ENCODE measurements around the gene SLAMF9.

SLAMF9 gene

GRCh38 chr1:159935719-159936272 lies 18.2 kb downstream of the SLAMF9 start:
- in situ Hi-C loops (cut with MboI; ENCODE audit: low sequenced_read_pairs) = loop anchor here (10.0 kb wide), 1 partner anchor 69 kb away; no protein-coding TSS in a partner anchor

DNA sequence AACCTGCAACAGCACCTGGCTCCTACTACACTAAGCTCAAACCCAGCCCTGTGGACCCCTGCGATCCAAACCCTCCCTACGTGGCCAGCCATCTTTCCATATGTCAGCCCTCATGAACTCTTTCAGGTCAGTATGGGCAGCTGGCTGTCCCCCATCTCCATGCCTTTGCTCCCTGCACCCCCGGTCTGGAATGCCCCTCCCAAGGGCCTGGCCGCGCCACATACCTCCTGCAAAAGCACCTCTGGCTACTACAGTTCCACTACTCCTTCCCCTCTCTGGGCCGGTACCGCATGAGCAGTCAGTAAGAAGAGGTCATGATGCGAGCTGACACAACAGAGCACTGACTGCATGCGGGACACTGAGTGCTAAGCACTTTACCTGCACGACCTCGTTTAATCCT lies 18.7 kb downstream of the SLAMF9 start:
- in situ Hi-C loops (cut with MboI; ENCODE audit: low sequenced_read_pairs) = loop anchor here (10.0 kb wide), 1 partner anchor 69 kb away; no protein-coding TSS in a partner anchor

- in situ Hi-C loops (cut with MboI; ENCODE audit: low sequenced_read_pairs) = loop anchor here (10.0 kb wide), 1 partner anchor 70 kb away; no protein-coding TSS in a partner anchor
These were observed 19.6 kb downstream of the SLAMF9 start for GRCh38 chr1:159934136-159935039.

DNA sequence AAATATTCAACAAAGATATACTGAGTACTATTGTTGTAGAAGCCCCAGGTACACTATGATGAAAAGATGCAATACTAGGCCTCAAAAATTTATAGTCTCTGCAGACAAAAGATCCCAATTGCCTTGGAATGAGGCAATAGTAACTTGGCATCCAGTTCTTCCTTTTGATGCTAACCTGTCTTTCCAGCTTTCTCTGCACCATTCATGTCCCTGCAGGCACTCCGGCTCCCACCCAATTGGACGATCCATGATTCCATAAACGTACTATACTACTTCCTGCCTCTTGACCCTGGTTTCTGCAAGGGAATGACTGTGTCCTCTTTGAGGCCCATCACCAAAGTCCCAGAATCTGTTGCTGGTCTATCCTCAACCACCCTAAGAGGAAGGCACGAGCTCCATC lies 20.7 kb downstream of the SLAMF9 start:
- in situ Hi-C loops (cut with MboI; ENCODE audit: low sequenced_read_pairs) = loop anchor here (10.0 kb wide), 1 partner anchor 71 kb away; no protein-coding TSS in a partner anchor

GRCh38 chr1:159932296-159933285 lies 21.4 kb downstream of the SLAMF9 start:
- in situ Hi-C loops (cut with MboI; ENCODE audit: low sequenced_read_pairs) = loop anchor here (10.0 kb wide), 1 partner anchor 72 kb away; no protein-coding TSS in a partner anchor

- in situ Hi-C loops (cut with MboI; ENCODE audit: low sequenced_read_pairs) = loop anchor here (10.0 kb wide), 1 partner anchor 73 kb away; no protein-coding TSS in a partner anchor
These were observed 22.3 kb downstream of the SLAMF9 start for GRCh38 chr1:159931795-159932173.

DNA sequence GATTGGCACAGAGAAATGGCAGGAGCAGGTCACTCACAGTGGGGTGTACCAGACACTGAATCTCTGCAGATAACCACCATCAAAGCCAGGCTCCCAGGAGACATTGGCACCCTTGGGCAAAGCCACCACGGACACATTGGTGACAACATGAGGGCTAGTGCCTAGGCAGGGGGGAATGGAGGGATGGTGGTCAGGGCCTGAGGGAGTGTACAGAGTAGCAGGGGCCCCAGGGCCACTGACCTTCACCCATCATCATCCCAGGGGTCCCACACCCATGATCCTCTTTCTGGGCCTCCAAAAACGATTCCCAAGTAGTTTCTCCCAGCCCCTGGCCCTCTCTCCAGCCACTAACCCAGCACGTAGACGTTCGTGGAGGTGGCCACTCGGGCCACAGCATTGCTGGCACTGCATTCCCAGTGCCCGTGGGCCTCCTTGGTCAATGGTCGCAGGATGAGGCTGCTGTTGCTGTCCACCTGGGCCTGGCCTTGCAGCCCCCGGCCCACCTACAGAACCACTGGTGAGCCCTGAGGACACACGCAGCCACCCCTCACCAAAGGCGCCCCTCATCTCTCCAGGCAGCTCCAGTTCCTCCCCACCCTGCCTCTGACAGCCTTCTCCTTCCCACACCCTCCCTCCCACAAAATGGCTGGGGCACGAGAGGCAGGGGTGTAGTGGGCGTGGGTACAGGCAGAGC lies 22.8 kb downstream of the SLAMF9 start:
- in situ Hi-C loops (cut with MboI; ENCODE audit: low sequenced_read_pairs) = loop anchor here (10.0 kb wide), 1 partner anchor 74 kb away; no protein-coding TSS in a partner anchor

GRCh38 chr1:159930634-159931033 lies 23.4 kb downstream of the SLAMF9 start:
- in situ Hi-C loops (cut with MboI; ENCODE audit: low sequenced_read_pairs) = loop anchor here (10.0 kb wide), 1 partner anchor 74 kb away; no protein-coding TSS in a partner anchor

DNA sequence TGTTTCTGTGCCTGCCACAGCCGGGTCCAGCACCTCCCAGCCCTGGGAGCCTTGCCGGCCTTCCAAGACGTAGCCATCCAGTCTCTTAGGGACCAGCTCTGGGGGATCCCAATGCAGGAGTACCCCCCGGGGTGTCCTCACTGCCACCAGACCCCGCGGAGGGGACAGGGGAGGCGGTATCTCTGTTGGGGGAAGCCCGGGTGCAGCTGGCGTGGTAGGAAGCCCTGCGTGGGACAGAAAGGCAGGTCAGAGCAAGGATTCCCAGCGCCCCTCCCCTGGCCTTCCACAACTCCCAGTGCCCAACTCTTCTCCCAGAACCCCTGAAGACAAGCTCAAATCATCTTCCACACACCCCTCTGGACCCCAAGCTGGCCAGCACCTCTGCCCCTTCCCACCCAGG lies 23.8 kb downstream of the SLAMF9 start:
- in situ Hi-C loops (cut with MboI; ENCODE audit: low sequenced_read_pairs) = loop anchor here (10.0 kb wide), 1 partner anchor 75 kb away; no protein-coding TSS in a partner anchor

DNA sequence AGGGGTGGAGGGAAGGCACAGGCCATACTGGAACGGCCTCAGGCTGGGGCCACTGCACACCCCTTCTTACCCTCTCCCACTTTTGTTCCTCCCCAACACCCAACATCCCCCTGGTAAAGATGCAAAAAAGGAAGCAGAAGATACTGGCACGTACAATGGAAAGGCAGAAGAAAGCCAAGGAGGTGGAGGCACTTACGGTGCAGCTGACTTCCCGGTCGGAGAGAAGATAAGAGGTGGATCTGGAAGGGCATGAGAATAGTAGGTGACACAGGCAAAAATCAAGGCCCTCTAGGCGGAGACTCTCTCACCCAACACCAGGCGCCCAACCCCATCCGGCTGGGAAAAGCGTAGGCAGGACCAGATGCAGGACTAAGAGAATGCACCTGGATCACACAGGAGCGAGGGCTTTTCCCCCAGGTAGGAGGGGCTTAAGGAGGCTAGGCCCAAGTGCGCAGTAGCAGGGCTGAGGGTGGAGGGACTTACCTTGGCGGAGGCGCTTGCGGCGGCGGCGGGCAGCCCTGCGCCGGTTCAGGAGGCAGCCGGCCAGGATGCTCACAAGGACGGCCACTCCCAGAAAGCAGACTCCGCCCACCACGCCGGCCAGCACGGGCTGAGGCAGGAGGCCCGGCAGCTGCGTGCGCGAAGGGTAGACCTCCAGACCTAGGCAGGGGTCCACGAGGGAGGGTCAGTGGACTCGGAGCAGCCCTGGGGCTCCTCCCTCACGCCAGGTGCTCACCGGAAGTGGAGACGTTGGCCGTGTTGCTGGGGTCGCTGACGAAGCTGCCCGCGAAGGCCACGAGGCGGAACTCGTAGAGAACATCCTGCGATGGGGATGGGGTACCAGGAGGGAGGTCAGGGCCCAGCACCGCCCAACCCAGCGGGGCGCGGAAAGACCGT lies 24.6 kb downstream of the SLAMF9 start:
- in situ Hi-C loops (cut with MboI; ENCODE audit: low sequenced_read_pairs) = loop anchor here (10.0 kb wide), 1 partner anchor 75 kb away; no protein-coding TSS in a partner anchor

DNA sequence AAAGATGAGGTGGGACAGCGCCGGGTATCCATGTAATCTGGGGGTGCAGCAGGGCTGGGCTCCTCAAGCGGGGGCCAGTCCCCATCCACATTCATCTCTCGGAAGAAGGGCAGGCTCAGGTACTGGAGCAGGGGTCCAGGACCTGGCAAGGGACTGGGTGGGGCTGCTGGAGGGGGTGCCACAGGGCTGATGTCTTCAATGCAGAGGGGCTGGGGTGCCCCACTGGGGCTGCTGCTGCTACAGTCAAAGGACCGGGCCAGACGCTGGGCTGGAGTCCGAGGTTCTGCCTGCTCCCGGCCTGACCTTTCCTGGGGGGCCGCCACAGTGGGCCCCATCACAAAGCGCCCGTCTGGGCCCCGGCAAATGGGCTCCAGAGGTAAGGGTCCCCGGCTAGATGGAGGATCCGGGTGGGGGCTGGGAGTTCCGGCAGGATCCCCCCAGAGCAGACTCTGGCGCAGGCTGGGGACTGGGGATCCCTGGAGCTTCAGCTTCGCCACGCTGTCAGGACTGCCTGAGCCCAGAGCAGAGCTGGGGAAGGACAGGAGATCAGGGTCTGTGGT lies 25.5 kb downstream of the SLAMF9 start:
- in situ Hi-C loops (cut with MboI; ENCODE audit: low sequenced_read_pairs) = no loop called here

DNA sequence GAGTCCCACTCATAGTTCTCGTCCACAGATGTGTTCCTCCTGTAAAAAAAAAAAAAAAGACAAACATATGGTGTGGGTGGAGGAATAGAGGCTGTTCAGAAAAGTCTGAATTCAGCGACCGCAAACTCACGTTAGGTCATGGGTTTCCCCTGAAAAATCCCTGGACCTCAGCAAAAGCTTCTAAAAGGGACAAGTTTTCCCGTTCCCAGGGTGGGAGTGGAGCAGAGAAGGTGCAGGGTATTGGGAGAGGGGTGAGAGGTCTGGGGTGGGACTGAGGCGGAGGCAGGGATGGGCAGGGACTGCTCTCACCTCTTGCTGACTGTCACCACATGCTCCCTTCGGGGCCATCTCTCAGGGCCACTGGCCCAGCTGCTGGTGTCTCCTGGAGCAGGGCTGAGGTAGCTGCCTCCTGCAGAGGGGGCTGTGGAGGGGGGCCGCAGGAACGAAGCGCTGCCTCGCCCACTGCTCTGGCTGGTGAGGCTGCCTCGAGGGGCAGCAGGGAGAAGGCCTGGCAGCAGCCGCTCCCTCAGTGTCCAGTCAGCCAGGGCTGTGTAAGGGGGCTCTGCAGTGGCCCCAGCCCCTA lies 26.1 kb downstream of the SLAMF9 start:
- in situ Hi-C loops (cut with MboI; ENCODE audit: low sequenced_read_pairs) = no loop called here

- in situ Hi-C loops (cut with MboI; ENCODE audit: low sequenced_read_pairs) = no loop called here
These were observed 26.7 kb downstream of the SLAMF9 start for GRCh38 chr1:159927211-159927848.

DNA sequence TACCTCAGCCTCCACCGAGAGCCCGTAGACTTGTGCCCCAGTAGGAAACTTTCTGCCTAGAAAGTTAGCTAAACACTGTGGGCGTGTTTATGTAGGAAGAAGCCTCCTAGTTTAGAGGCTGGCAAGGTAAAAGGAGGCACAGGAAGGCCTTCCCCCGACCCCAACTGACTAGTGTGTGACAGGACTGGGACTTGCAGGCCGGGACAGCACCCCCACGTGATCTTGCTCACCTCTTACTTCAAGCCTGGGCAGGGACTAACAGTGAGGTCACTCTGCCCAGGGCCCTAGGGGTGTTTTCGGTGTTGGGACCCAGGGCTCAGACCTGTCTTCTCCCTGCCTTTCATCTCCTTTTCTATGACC lies 28.3 kb downstream of the SLAMF9 start:
- in situ Hi-C loops (cut with MboI; ENCODE audit: low sequenced_read_pairs) = no loop called here

GRCh38 chr1:159924791-159925718 lies 29.0 kb downstream of the SLAMF9 start, which contains the start of gene TAGLN2:
Gene TAGLN2 (minus strand): TSS chr1:159925507. CDS start chr1:159920509, 4,998 bp downstream.
- in situ Hi-C loops (cut with MboI; ENCODE audit: low sequenced_read_pairs) = no loop called here

GRCh38 chr1:159924025-159924790 lies 29.8 kb downstream of the SLAMF9 start:
- in situ Hi-C loops (cut with MboI; ENCODE audit: low sequenced_read_pairs) = no loop called here
